IMR-90 (cell line): ENCODE measurements around the gene MYBPH. TPM values are rescaled to one million over a fixed set of nuclear protein-coding genes. Genes with fewer than 3 reads are reported as not detected.

Experiments
- ATAC-seq: fragments of 200-7000 bp; cut with Tn5 transposase; 2 replicates; pipeline ENCODE4 v1.9.1; 2020; ENCODE audit warnings: low read depth, mild to moderate bottlenecking, moderate library complexity
- BruUV-seq: library from RNA; stranded (reverse); fragments of 400-500 nt; replicated peaks from 2 replicates; lab custom pipeline; 2021; lab: Mats Ljungman, UMichigan
- CTCF ChIA-PET: fragments of 300-600 bp; formaldehyde crosslinking; extraction: SDS; loops from one replicate; lab custom pipeline; 2021; ENCODE audit warnings: antibody characterized with exemption; lab: Yijun Ruan, JAX
- POLR2A ChIA-PET: fragments of 300-600 bp; sonication (Branson Sonifier 250); formaldehyde crosslinking; loops from one replicate; lab custom pipeline; 2022; ENCODE audit warnings: antibody characterized with exemption; ENCODE audit not compliant: unreplicated experiment; lab: Charles Lee
- DNase-seq: peaks from one replicate; pipeline ENCODE4 v3.0.0; 2013
- H2AFZ ChIP-seq: replicated peaks from 2 replicates; pipeline ENCODE3; 2013; ENCODE audit warnings: low read length, mild to moderate bottlenecking; ENCODE audit not compliant: poor library complexity
- H2AK5ac ChIP-seq: 2 replicates; pipeline ENCODE4 v1.6.1; 2013; ENCODE audit warnings: low read depth, low read length, inconsistent platforms
- H2AK9ac ChIP-seq: replicated peaks from 2 replicates; pipeline ENCODE3; 2013; ENCODE audit warnings: mild to moderate bottlenecking, low read depth, low read length, moderate library complexity; ENCODE audit not compliant: poor library complexity
- H2BK120ac ChIP-seq: 2 replicates; pipeline ENCODE4 v1.6.1; 2013; ENCODE audit warnings: low read depth, low read length, inconsistent platforms
- H2BK15ac ChIP-seq: 3 replicates; pipeline ENCODE4 v1.6.1; 2013; ENCODE audit warnings: low read depth, low read length, inconsistent platforms
- H2BK20ac ChIP-seq: 2 replicates; pipeline ENCODE4 v1.6.1; 2013; ENCODE audit warnings: low read depth, mild to moderate bottlenecking, inconsistent platforms, low read length, moderate library complexity
- H2BK5ac ChIP-seq: 2 replicates; pipeline ENCODE4 v1.6.1; 2013; ENCODE audit warnings: mild to moderate bottlenecking, low read depth, low read length, inconsistent platforms; ENCODE audit not compliant: poor library complexity, severe bottlenecking
- H3K14ac ChIP-seq: replicated peaks from 2 replicates; pipeline ENCODE4 v1.6.1; 2013; ENCODE audit warnings: low read depth, low read length, inconsistent platforms
- H3K18ac ChIP-seq: 2 replicates; pipeline ENCODE4 v1.6.1; 2013; ENCODE audit warnings: low read depth, low read length, control low read depth
- H3K23ac ChIP-seq: 2 replicates; pipeline ENCODE4 v1.6.1; 2013; ENCODE audit warnings: low read depth, low read length, inconsistent platforms
- H3K27ac ChIP-seq: 2 replicates; pipeline ENCODE4 v1.5.1; 2013; ENCODE audit warnings: mild to moderate bottlenecking, control low read depth, low read length; ENCODE audit not compliant: insufficient read depth
- H3K27me3 ChIP-seq: 2 replicates; pipeline ENCODE4 v1.6.1; 2013; ENCODE audit warnings: low read length; ENCODE audit not compliant: control insufficient read depth, insufficient read depth
- H3K36me3 ChIP-seq: 2 replicates; pipeline ENCODE4 v1.6.1; 2013; ENCODE audit warnings: low read length, mixed read lengths; ENCODE audit not compliant: control insufficient read depth, insufficient read depth
- H3K4ac ChIP-seq: 2 replicates; pipeline ENCODE4 v1.6.1; 2013; ENCODE audit warnings: low read depth, low read length, inconsistent platforms
- H3K4me1 ChIP-seq: 2 replicates; pipeline ENCODE4 v1.6.1; 2013; ENCODE audit warnings: low read length, mixed read lengths; ENCODE audit not compliant: control insufficient read depth, insufficient read depth
- H3K4me2 ChIP-seq: 2 replicates; pipeline ENCODE4 v1.6.1; 2013; ENCODE audit warnings: low read depth, mild to moderate bottlenecking, control low read depth, low read length, moderate library complexity
- H3K4me3 ChIP-seq: 2 replicates; pipeline ENCODE4 v1.5.1; 2013; ENCODE audit warnings: low read depth, mild to moderate bottlenecking, control low read depth, low read length, moderate library complexity; ENCODE audit not compliant: insufficient read depth
- H3K56ac ChIP-seq: 2 replicates; pipeline ENCODE4 v1.6.1; 2013; ENCODE audit warnings: low read length, inconsistent platforms; ENCODE audit not compliant: insufficient read depth; ENCODE audit errors: extremely low read depth
- H3K79me1 ChIP-seq, 2 experiments: 2 replicates each; pipeline ENCODE4 v1.6.1; 2013; ENCODE audit warnings: low read length in 2 of 2, inconsistent platforms in 1 of 2, low read depth in 1 of 2
- H3K9ac ChIP-seq: 2 replicates; pipeline ENCODE4 v1.6.1; 2013; ENCODE audit warnings: low read depth, low read length, control low read depth
- H3K9me1 ChIP-seq: 2 replicates; pipeline ENCODE4 v1.6.1; 2013; ENCODE audit warnings: low read length, inconsistent platforms; ENCODE audit not compliant: insufficient read depth
- H3K9me3 ChIP-seq: 2 replicates; pipeline ENCODE4 v1.6.1; 2013; ENCODE audit warnings: low read length; ENCODE audit not compliant: control insufficient read depth, insufficient read depth
- H4K20me1 ChIP-seq: 2 replicates; pipeline ENCODE4 v1.6.1; 2013; ENCODE audit warnings: low read length, inconsistent platforms; ENCODE audit not compliant: insufficient read depth
- H4K5ac ChIP-seq: 2 replicates; pipeline ENCODE4 v1.6.1; 2013; ENCODE audit warnings: mild to moderate bottlenecking, low read depth, low read length, control low read depth
- H4K8ac ChIP-seq, 2 experiments: 2 replicates each; pipeline ENCODE4 v1.6.1; 2013; ENCODE audit warnings: low read depth in 2 of 2, low read length in 2 of 2, control low read depth in 1 of 2, inconsistent platforms in 1 of 2
- H4K91ac ChIP-seq: 2 replicates; pipeline ENCODE4 v1.6.1; 2013; ENCODE audit warnings: low read depth, low read length, inconsistent platforms; ENCODE audit not compliant: insufficient read depth
- BHLHE40 ChIP-seq: fragments of 150-350 bp; IDR thresholded peaks from 2 replicates; pipeline ENCODE4 v1.6.1; 2016; ENCODE audit warnings: mild to moderate bottlenecking, low read depth, low read length
- CTCF ChIP-seq: conservative IDR thresholded peaks from 2 replicates; pipeline ENCODE4 v1.5.1; 2012; ENCODE audit warnings: mild to moderate bottlenecking, low read depth, low read length, improper control_type of control experiment
- MAZ ChIP-seq: IDR thresholded peaks from 2 replicates; pipeline ENCODE4 v1.6.1; 2012; ENCODE audit warnings: low read depth, mild to moderate bottlenecking, low read length, improper control_type of control experiment, moderate library complexity, borderline replicate concordance
- MXI1 ChIP-seq: IDR thresholded peaks from 2 replicates; pipeline ENCODE4 v1.6.1; 2012; ENCODE audit warnings: low read depth, mild to moderate bottlenecking, low read length, moderate library complexity, borderline replicate concordance
- POLR2A ChIP-seq: IDR thresholded peaks from 2 replicates; pipeline ENCODE4 v1.6.1; 2012; ENCODE audit warnings: mild to moderate bottlenecking, low read depth, low read length
- SMC3 ChIP-seq: fragments of 150-350 bp; IDR thresholded peaks from 2 replicates; pipeline ENCODE4 v1.6.1; 2016; ENCODE audit warnings: low read depth, mild to moderate bottlenecking, antibody characterized with exemption, low read length, moderate library complexity
- WGBS, 2 experiments: methylation state at CpG; one replicate each; pipeline versions ENCODE4 v1.1.5 to v1.1.7; 2013; ENCODE audit warnings: missing lambda C conversion rate in 2 of 2; ENCODE audit not compliant: insufficient read length in 1 of 2; ENCODE audit errors: extremely low coverage in 2 of 2; 5-methylcytosine and 5-hydroxymethylcytosine counted together
- dilution Hi-C: fragments of 300-500 bp; cut with HindIII; formaldehyde crosslinking; loops from one replicate; pipeline ENCODE4 v1.14.3; 2018; ENCODE audit warnings: low sequenced_read_pairs; ENCODE audit not compliant: unreplicated experiment
- in situ Hi-C: fragments of 300-500 bp; cut with MboI; formaldehyde crosslinking; loops from 3 replicates; pipeline ENCODE4 v1.14.3; 2019; ENCODE audit warnings: low sequenced_read_pairs, inconsistent platforms, mixed read lengths
- intact Hi-C: fragments of 100-400 bp; cut with micrococcal nuclease; formaldehyde crosslinking; loops from 2 replicates; pipeline ENCODE4 v1.10.0; 2022
- polyA plus RNA-seq, 3 experiments: library from polyadenylated mRNA; depleted of rRNA; stranded (reverse); fragments of >200 nt; gene quantifications; 2 replicates each; pipeline ENCODE4 v1.2.3, GENCODE V29; 2012; ENCODE audit warnings: low replicate concordance in 1 of 3
- total RNA-seq: library from RNA; depleted of rRNA; stranded (reverse); fragments of >200 nt; gene quantifications from 2 replicates; pipeline ENCODE4 v1.2.3, GENCODE V29; 2012

MYBPH gene
- total and polyA plus RNA-seq, 2 of the 4 experiments (the other 2 are of a cell fraction), result not detected

GRCh38 chr1:203225071-203225470 lies 49.4 kb upstream of the MYBPH start:
- Histone ChIP-seq H3K14ac (no peak overlapping the region), H3K36me3 (no peaks in the 10 kb centered on the region), H3K18ac (no peak overlapping the region), H4K5ac (no peak overlapping the region), H2BK5ac (no peak overlapping the region), H4K8ac (no peak overlapping the region), H2AFZ (no peak overlapping the region), H3K9ac (no peak overlapping the region), H3K27ac (no peak overlapping the region), H2BK20ac (no peak overlapping the region), H3K56ac (no peak overlapping the region), H2AK9ac (no peak overlapping the region), H4K20me1 (no peaks in the 10 kb centered on the region), H2BK15ac (no peak overlapping the region), H2BK120ac (no peak overlapping the region), H2AK5ac (no peak overlapping the region), H3K9me3 (no peaks in the 10 kb centered on the region), H3K4ac (no peak overlapping the region), H3K4me3 (no peak overlapping the region), H3K4me2 (no peak overlapping the region), H3K79me1 (no peaks in the 10 kb centered on the region), H4K91ac (no peak overlapping the region), H3K23ac (no peak overlapping the region), H3K4me1 (no peaks in the 10 kb centered on the region), H3K27me3 (peaks cover 77% of the 10 kb centered on the region), H3K9me1 (no peaks in the 10 kb centered on the region)
- ATAC-seq, result no peak
- intact Hi-C loops, result no loop called here
- WGBS, 2 experiments, result 56% methylated on average over 2 of the region's 4 CpGs; no CpG with 5 or more reads in 1 of the 2 experiments
- no peak for DNase-seq
- ChIA-PET POLR2A (no interaction called here), CTCF (interaction anchor here (0.6 to 1.3 kb wide), 2 partner anchors 15 to 42 kb away, joined by 3 to 5 read pairs; no protein-coding TSS in a partner anchor)
- in situ Hi-C loops, result no loop called here
- TF ChIP-seq CTCF, result no peak
- TF ChIP-seq MAZ, result no peak
- TF ChIP-seq MXI1, result no peak
- no peak for TF ChIP-seq POLR2A
- TF ChIP-seq SMC3, result no peak
- TF ChIP-seq BHLHE40, result no peak
- dilution Hi-C loops, result no loop called here
- BruUV-seq, result no TSS peak
